NCI-H128 (cell line): ENCODE data around the gene MPHOSPH6.
"Not testable (repeated sequence)": the region's sequence is repeated elsewhere in the genome, so short reads cannot be mapped to it uniquely, and the experiment has no call there.

Source experiments
- DNase-seq: peaks from one replicate; lab custom pipeline; 2025; ENCODE audit not compliant: unreplicated experiment; lab: John Stamatoyannopoulos, UW

Gene MPHOSPH6

GRCh38 chr16:82124651-82125050 lies 45.4 kb downstream of the MPHOSPH6 start:
- DNase-seq = no peak

GRCh38 chr16:82119405-82119804 lies 50.6 kb downstream of the MPHOSPH6 start:
- no peak for DNase-seq

- DNase-seq = no peak
Observed at GRCh38 chr16:82118749-82119148, 51.3 kb downstream of the MPHOSPH6 start.

GRCh38 chr16:82116535-82116934 lies 53.5 kb downstream of the MPHOSPH6 start:
- no peak for DNase-seq

GRCh38 chr16:82113741-82114140 lies 56.3 kb downstream of the MPHOSPH6 start:
- no peak for DNase-seq

- DNase-seq = no peak
Observed at GRCh38 chr16:82111944-82112343, 58.1 kb downstream of the MPHOSPH6 start.

- DNase-seq = not testable (repeated sequence)
Observed at GRCh38 chr16:82109266-82109665, 60.8 kb downstream of the MPHOSPH6 start.

- no peak for DNase-seq
Observed at GRCh38 chr16:82108774-82109173, 61.2 kb downstream of the MPHOSPH6 start.

GRCh38 chr16:82108100-82108499 lies 61.9 kb downstream of the MPHOSPH6 start:
- DNase-seq = no peak

- no peak for DNase-seq
Observed at GRCh38 chr16:82105107-82105506, 64.9 kb downstream of the MPHOSPH6 start.
